Endothelial cell of umbilical vein (primary cell): ENCODE measurements around the gene TMEM98. TPM values are rescaled to one million over a fixed set of nuclear protein-coding genes. Genes with fewer than 3 reads are reported as not detected.

Experiments used
- BruUV-seq: library from RNA; stranded (reverse); fragments of 400-500 nt; replicated peaks from 2 replicates; lab custom pipeline; 2021; lab: Mats Ljungman, UMichigan
- CTCF ChIA-PET: fragments of 300-600, 350-600 bp; sonication (Branson Sonifier 250); formaldehyde crosslinking; loops from one replicate; lab custom pipeline; 2021; ENCODE audit warnings: antibody characterized with exemption, inconsistent platforms; lab: Charles Lee
- POLR2A ChIA-PET: fragments of 300-600, 350-600 bp; sonication (Branson Sonifier 250); formaldehyde crosslinking; loops from one replicate; lab custom pipeline; 2021; ENCODE audit warnings: antibody characterized with exemption, inconsistent platforms; lab: Charles Lee
- DNase-seq: peaks from one replicate; pipeline ENCODE4 v3.0.0-alpha.2; 2011; ENCODE audit warnings: low read depth, low spot score
- FAIRE-seq: peaks from 2 replicates; lab custom pipeline; 2011; peaks lifted over from hg19 to GRCh38; lab: Jason Lieb, UNC
- H2AFZ ChIP-seq: 2 replicates; pipeline ENCODE4 v1.6.0; 2012; ENCODE audit warnings: low read depth, low read length, control low read depth, inconsistent platforms
- H3K27ac ChIP-seq: 2 replicates; pipeline ENCODE4 v1.5.1; 2011; ENCODE audit warnings: low read depth, mild to moderate bottlenecking, control low read depth, low read length, moderate library complexity; ENCODE audit not compliant: insufficient read depth
- H3K27me3 ChIP-seq, 2 experiments: 2 replicates each; pipeline versions ENCODE4 v1.6.0 to v1.6.1; 2011; ENCODE audit warnings: low read length in 2 of 2, mixed read lengths in 1 of 2; ENCODE audit not compliant: control insufficient read depth in 2 of 2, insufficient read depth in 2 of 2
- H3K36me3 ChIP-seq, 2 experiments: 2 replicates in 1 of 2; 3 replicates in 1 of 2; pipeline ENCODE4 v1.5.1; 2011; ENCODE audit warnings: low read length in 2 of 2, mild to moderate bottlenecking in 1 of 2, moderate library complexity in 1 of 2; ENCODE audit not compliant: control insufficient read depth in 2 of 2, insufficient read depth in 2 of 2; ENCODE audit errors: extremely low read depth in 1 of 2
- H3K4me1 ChIP-seq: 3 replicates; pipeline ENCODE4 v1.5.1; 2011; ENCODE audit warnings: mild to moderate bottlenecking, low read length; ENCODE audit not compliant: control insufficient read depth, insufficient read depth; ENCODE audit errors: extremely low read depth
- H3K4me2 ChIP-seq: 2 replicates; pipeline ENCODE4 v1.6.1; 2011; ENCODE audit warnings: low read length, control low read depth, mixed read lengths; ENCODE audit not compliant: insufficient read depth
- H3K4me3 ChIP-seq, 3 experiments: fragments of 200-600 bp in 1 of 3; sonication (generic), shearing (Covaris generic) in 1 of 3; replicated peaks in 1 of 3; 2 replicates each; pipeline ENCODE4 v1.5.1; 2011 to 2016; ENCODE audit warnings: control low read depth in 3 of 3, low read length in 3 of 3, mild to moderate bottlenecking in 2 of 3, inconsistent platforms in 1 of 3, low read depth in 1 of 3, moderate library complexity in 1 of 3; ENCODE audit not compliant: insufficient read depth in 1 of 3
- H3K79me2 ChIP-seq: 2 replicates; pipeline ENCODE4 v1.6.0; 2012; ENCODE audit warnings: low read length, inconsistent platforms; ENCODE audit not compliant: control insufficient read depth, insufficient read depth
- H3K9ac ChIP-seq: replicated peaks from 2 replicates; pipeline ENCODE3; 2011; ENCODE audit warnings: low read length, control low read depth; ENCODE audit not compliant: insufficient read depth; ENCODE audit errors: extremely low read depth
- H3K9me1 ChIP-seq: replicated peaks from 3 replicates; pipeline ENCODE4 v1.6.0; 2011; ENCODE audit warnings: mild to moderate bottlenecking, low read length; ENCODE audit not compliant: control insufficient read depth, insufficient read depth; ENCODE audit errors: extremely low read depth
- H3K9me3 ChIP-seq: replicated peaks from 2 replicates; pipeline ENCODE4 v1.5.1; 2012; ENCODE audit warnings: low read length, inconsistent platforms; ENCODE audit not compliant: control insufficient read depth, insufficient read depth
- H4K20me1 ChIP-seq: replicated peaks from 2 replicates; pipeline ENCODE3; 2011; ENCODE audit warnings: mild to moderate bottlenecking, low read length; ENCODE audit not compliant: control insufficient read depth, insufficient read depth; ENCODE audit errors: extremely low read depth
- EZH2 ChIP-seq: IDR thresholded peaks from 2 replicates; pipeline ENCODE4 v1.6.1; 2012; ENCODE audit warnings: borderline replicate concordance, low read depth, mild to moderate bottlenecking, moderate library complexity, low read length, inconsistent platforms; ENCODE audit not compliant: severe bottlenecking
- FOS ChIP-seq: IDR thresholded peaks from 2 replicates; pipeline ENCODE4 v1.6.1; 2011; ENCODE audit warnings: mild to moderate bottlenecking, low read length, moderate library complexity, borderline replicate concordance; ENCODE audit not compliant: insufficient read depth
- GATA2 ChIP-seq: IDR thresholded peaks from 2 replicates; pipeline ENCODE4 v1.7.0; 2011; ENCODE audit warnings: low read depth, mild to moderate bottlenecking, moderate library complexity, mixed read lengths, low read length; ENCODE audit not compliant: insufficient read length, insufficient read depth
- JUN ChIP-seq: IDR thresholded peaks from 2 replicates; pipeline ENCODE4 v1.6.1; 2011; ENCODE audit warnings: borderline replicate concordance, low read depth; ENCODE audit not compliant: insufficient read length, insufficient read depth
- MYC ChIP-seq: IDR thresholded peaks from one replicate; pipeline ENCODE4 v1.6.1; 2011; ENCODE audit warnings: mild to moderate bottlenecking, low read depth, low read length
- POLR2A ChIP-seq: IDR thresholded peaks from 2 replicates; pipeline ENCODE4 v1.6.1; 2012; ENCODE audit warnings: low read depth, mild to moderate bottlenecking, control low read depth, low read length
- POLR2AphosphoS5 ChIP-seq: IDR thresholded peaks from 2 replicates; pipeline ENCODE4 v1.6.1; 2012; ENCODE audit warnings: low read depth, mild to moderate bottlenecking, control low read depth, low read length, moderate library complexity; ENCODE audit not compliant: insufficient read depth
- dilution Hi-C: fragments of 300-500 bp; cut with MboI; formaldehyde crosslinking; loops from one replicate; pipeline ENCODE4 v1.15.0; 2019; ENCODE audit warnings: low sequenced_read_pairs; ENCODE audit not compliant: extremely low pct_ligation_motif_present
- intact Hi-C: fragments of 100-400 bp; cut with micrococcal nuclease; formaldehyde crosslinking; loops from one replicate; pipeline ENCODE4 v1.10.0; 2022
- polyA plus RNA-seq, 4 experiments: library from polyadenylated mRNA; depleted of rRNA in 3 of 4; stranded (reverse) in 3 of 4; unstranded in 1 of 4; fragments of >200 nt; gene quantifications; 2 replicates each; pipeline versions ENCODE4 v1.2.1 to v1.2.3, GENCODE V29; 2011 to 2012; ENCODE audit warnings: missing spikeins in 1 of 4
- total RNA-seq: library from RNA; stranded (reverse); gene quantifications from 2 replicates; pipeline ENCODE4 v1.2.3, GENCODE V29; 2021
- TF ChIP-seq, protein P1 (sequence below), 2 donors: IDR thresholded peaks; 1 replicate in 1 of 2; 2 replicates in 1 of 2; pipeline ENCODE4 v1.5.1; 2011; ENCODE audit warnings: low read length in 2 of 2, mild to moderate bottlenecking in 2 of 2, moderate library complexity in 2 of 2, control low read depth in 1 of 2, inconsistent platforms in 1 of 2, low read depth in 1 of 2; ENCODE audit not compliant: insufficient read depth in 1 of 2; ENCODE audit errors: extremely low read depth in 1 of 2
- TF ChIP-seq, protein P2 (sequence below): IDR thresholded peaks from 2 replicates; pipeline ENCODE4 v1.6.1; 2011; ENCODE audit not compliant: insufficient read depth, insufficient read length

The TMEM98 gene
- total and polyA plus RNA-seq, 2 donors (not counting 3 experiments of a cell fraction or from before 2014, with no cell fraction given), result 83.6 to 456 TPM

DNA sequence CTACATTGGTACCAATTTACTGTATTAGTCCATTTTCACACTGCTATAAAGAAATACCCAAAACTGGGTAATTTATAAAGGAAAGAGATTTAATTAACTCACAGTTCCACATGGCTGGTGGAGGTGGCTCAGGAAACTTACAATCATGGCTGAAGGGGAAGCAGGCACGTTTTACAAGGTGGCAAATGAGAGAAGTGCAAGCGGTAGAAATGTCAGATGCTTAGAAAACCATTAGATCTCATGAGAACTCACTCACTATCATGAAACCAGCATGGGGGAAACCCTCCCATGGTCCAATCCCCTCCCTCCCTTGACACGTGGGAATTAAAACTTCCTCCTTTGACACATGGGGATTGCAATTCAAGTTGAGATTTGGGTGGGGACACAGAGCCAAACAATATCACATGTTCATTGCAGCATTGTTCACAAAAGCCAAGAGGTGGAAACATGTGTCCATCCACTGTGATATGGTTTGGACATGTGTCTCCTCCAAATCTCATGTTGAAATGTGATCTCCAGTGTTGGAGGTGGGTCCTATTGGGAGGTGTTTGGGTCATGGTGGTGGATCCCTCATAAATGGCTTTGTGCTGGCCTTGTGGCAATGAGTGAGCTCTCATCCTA, 60.6 kb downstream of the TMEM98 start:
- TF ChIP-seq MYC (no peak), EZH2 (no peak), GATA2 (no peak), JUN (no peak)
- Histone ChIP-seq H3K9me1 (no peaks in the 10 kb centered on the region), H2AFZ (no peak overlapping the region), H3K27me3 (no peaks in the 10 kb centered on the region), H3K9ac (no peak overlapping the region), H3K79me2 (no peaks in the 10 kb centered on the region), H3K4me1 (no peaks in the 10 kb centered on the region), H4K20me1 (no peaks in the 10 kb centered on the region), H3K4me3 (no peak overlapping the region), H3K27ac (no peak overlapping the region), H3K9me3 (no peaks in the 10 kb centered on the region), H3K4me2 (no peak overlapping the region), H3K36me3 (no peaks in the 10 kb centered on the region)
- FAIRE-seq (no peak), DNase-seq (no peak)
- BruUV-seq, result no TSS peak
- dilution Hi-C loops, result no loop called here
- POLR2A ChIA-PET, result no interaction called here
- intact Hi-C loops, result no loop called here
- CTCF ChIA-PET, result interaction anchor here (2.4 kb wide), 1 partner anchor 10 kb away, joined by 10 read pairs; no protein-coding TSS in a partner anchor

DNA sequence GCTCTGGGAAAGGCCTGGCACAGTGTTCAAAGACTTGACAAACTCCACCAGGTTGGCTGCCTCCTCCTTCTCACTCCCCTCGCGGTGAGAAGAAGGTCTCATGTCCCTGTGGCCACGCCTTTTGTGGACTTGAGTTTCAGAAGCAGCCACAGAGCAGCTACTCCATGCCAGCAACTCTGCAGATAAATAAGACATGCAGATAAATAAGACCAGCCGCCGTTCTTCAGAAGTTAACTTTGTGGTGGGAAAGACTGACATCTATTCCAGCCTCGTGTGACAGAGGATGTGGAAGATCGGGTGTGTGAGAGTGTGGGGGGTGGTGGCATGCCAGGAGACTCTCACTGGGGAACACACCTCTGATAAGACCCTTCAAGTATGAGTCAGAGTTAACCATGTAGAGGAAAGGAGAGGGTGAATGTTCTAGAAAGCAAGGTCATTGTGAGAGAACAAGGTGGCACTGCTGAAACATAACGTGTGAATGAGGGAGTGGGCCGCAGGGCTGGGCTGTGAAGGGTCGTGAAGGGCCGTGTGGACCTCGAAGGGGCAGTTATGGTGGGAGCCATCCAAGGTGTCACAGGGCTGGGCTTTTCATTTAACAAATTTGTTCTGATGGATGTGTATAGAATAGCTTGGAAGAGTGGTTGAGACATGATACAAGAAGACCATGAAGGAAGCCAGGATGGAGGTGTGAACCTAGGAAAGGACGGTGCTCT, 64.5 kb downstream of the TMEM98 start:
- intact Hi-C loops, result loop anchor here (10.0 kb wide), 1 partner anchor 508 kb away; the partner anchor contains the start of gene CDK5R1
- no peak overlapping the region for H3K27ac ChIP-seq
- no peaks in the 10 kb centered on the region for H3K27me3 ChIP-seq
- H3K36me3 ChIP-seq, result no peaks in the 10 kb centered on the region
- H3K4me3 ChIP-seq, result no peak overlapping the region
- no peaks in the 10 kb centered on the region for H3K79me2 ChIP-seq
- no peaks in the 10 kb centered on the region for H3K9me3 ChIP-seq
- no peak overlapping the region for H2AFZ ChIP-seq
- ChIA-PET POLR2A (no interaction called here), CTCF (no interaction called here)
- no peaks in the 10 kb centered on the region for H3K9me1 ChIP-seq
- dilution Hi-C loops, result no loop called here
- no peaks in the 10 kb centered on the region for H3K4me1 ChIP-seq
- no peak overlapping the region for H3K4me2 ChIP-seq
- FAIRE-seq (no peak), DNase-seq (no peak)
- no TSS peak for BruUV-seq
- H3K9ac ChIP-seq, result no peak overlapping the region
- TF ChIP-seq, protein P1, sequence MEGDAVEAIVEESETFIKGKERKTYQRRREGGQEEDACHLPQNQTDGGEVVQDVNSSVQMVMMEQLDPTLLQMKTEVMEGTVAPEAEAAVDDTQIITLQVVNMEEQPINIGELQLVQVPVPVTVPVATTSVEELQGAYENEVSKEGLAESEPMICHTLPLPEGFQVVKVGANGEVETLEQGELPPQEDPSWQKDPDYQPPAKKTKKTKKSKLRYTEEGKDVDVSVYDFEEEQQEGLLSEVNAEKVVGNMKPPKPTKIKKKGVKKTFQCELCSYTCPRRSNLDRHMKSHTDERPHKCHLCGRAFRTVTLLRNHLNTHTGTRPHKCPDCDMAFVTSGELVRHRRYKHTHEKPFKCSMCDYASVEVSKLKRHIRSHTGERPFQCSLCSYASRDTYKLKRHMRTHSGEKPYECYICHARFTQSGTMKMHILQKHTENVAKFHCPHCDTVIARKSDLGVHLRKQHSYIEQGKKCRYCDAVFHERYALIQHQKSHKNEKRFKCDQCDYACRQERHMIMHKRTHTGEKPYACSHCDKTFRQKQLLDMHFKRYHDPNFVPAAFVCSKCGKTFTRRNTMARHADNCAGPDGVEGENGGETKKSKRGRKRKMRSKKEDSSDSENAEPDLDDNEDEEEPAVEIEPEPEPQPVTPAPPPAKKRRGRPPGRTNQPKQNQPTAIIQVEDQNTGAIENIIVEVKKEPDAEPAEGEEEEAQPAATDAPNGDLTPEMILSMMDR (IDR thresholded peaks at IDR 0.05; ENCODE audit: extremely low read depth in 1 of 2, insufficient read depth in 1 of 2, low read depth in 1 of 2, low read length in 2 of 2), result no peak
- no peak for TF ChIP-seq GATA2
- TF ChIP-seq, protein P2, sequence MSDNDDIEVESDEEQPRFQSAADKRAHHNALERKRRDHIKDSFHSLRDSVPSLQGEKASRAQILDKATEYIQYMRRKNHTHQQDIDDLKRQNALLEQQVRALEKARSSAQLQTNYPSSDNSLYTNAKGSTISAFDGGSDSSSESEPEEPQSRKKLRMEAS, result no peak
- TF ChIP-seq JUN, result no peak
- TF ChIP-seq POLR2A, result no peak
- TF ChIP-seq EZH2, result no peak
- no peak for TF ChIP-seq MYC
- TF ChIP-seq POLR2AphosphoS5, result no peak
- TF ChIP-seq FOS, result no peak
- H4K20me1 ChIP-seq, result no peaks in the 10 kb centered on the region
